Measurements from ENCODE around the gene ACY1. TPM values are rescaled to one million over a fixed set of nuclear protein-coding genes. Genes with fewer than 3 reads are reported as not detected.
"Not testable (repeated sequence)": the region's sequence is repeated elsewhere in the genome, so short reads cannot be mapped to it uniquely, and the experiment has no call there.

The ACY1 gene
- total RNA-seq, 1 donor from 2014 or later, result 20.3 TPM

DNA sequence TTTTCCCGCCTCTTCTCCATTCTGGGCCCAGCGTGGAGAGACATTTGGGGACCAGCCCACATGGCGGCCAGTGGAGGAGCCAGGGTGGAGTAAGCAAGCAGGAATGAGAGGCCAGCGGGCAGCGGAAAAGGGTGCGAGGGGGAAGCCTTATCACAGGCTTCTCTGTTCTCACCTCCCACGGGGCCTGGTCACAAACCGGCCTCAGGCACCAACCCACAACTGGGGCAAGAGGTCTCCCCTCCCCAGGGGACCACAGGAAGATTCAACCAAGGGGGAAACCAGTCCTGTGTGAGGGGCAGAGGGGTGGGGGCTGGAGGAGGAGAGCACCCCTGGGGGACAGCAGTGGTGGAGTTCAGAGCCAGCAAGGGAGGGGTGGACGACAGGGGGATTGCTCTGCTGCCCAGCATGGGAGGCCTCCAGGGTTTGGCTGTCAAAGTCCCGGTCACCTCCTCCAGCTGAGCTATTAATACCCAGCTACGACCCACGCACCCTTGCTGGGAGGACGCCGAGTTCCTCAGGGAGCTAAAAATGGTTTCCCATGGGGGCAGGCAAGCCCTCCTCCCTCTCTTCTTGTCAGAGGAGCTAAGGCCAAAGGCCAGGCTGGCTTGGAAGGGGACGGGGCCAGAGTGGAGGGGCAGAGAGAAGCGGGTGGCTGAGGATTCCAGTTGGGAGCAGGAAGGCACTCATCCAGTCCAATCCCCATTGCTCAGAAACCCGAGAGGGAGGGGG, 36.2 kb downstream of the ACY1 start:
- intact Hi-C loops (cut with DNase I), result loop anchor here (5.0 kb wide), 1 partner anchor 218 kb away; the partner anchor contains the start of gene TWF2

DNA sequence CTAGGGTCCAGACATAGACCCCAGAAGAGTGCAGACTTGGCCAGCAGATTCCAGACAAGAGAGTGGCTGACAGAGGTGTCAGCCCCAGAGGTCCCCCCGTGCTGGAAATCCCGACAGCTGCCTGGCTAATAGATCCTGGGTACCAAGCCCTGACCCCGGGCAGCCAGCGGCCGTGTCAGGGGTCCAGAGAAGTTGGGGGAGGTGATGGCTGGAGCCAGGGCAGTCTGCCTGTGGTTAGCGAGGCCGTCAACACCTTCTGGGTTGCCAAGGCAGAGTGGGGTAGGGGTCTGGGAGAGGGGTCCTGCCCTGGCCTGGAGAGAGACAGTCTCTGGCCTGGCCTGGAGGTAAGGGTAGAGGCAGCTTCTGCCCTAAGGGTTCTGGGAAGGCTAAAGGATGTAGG, 37.5 kb downstream of the ACY1 start:
- DNase-seq (ENCODE audit: low spot score), result no peak
- intact Hi-C loops (cut with DNase I), result loop anchor here (5.0 kb wide), 1 partner anchor 217 kb away; the partner anchor contains the start of gene TWF2

More for the DNA sequence above, 36.2 kb downstream of the ACY1 start:
- DNase-seq (ENCODE audit: low spot score), result peak; percentile 88

DNA sequence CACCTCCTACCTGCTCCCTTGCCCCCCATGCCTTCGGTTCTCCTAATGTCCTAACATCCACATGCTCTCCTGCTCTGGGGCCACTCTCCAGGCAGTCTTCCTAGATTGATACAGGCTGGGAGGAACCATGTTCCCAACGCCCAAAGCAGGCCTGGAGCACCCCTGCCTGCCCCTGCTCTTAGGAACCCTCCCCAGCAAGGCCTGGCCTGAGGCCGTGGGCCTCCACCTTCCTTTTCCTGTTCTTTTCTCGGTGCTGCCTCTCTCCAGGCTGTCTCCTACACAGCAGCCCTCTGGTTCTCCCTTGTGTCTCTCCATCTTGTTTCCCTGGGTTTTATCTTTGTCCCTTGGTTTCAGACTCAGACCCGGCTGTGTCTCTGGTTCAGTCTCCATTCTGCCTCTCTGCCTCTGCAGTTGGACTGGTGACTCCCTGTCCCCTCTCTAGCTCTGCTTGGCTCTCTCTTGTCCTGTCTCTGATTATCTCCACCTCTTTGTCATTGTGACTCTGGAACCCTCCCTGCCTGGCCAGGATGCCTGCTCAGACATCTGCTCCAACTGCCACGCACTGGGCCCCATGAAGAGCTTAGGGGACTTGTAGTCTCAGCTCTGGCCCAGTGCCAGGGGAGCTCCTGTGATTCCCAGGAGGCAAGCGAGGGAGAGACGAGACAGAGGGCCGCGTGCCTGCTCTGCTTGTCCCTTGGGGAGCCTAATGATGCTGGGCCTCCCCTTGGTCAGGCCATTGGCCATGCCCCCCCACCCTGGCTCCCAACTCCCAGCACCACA, 38.3 kb downstream of the ACY1 start:
- intact Hi-C loops (cut with DNase I), result loop anchor here (5.0 kb wide), 1 partner anchor 216 kb away; the partner anchor contains the start of gene TWF2
- peak; percentile 87 for DNase-seq (ENCODE audit: low spot score)

GRCh38 chr3:52022323-52023100, 39.2 kb downstream of the ACY1 start:
- intact Hi-C loops (cut with DNase I), result loop anchor here (5.0 kb wide), 1 partner anchor 215 kb away; the partner anchor contains the start of gene TWF2
- DNase-seq (ENCODE audit: low spot score), result no peak

DNA sequence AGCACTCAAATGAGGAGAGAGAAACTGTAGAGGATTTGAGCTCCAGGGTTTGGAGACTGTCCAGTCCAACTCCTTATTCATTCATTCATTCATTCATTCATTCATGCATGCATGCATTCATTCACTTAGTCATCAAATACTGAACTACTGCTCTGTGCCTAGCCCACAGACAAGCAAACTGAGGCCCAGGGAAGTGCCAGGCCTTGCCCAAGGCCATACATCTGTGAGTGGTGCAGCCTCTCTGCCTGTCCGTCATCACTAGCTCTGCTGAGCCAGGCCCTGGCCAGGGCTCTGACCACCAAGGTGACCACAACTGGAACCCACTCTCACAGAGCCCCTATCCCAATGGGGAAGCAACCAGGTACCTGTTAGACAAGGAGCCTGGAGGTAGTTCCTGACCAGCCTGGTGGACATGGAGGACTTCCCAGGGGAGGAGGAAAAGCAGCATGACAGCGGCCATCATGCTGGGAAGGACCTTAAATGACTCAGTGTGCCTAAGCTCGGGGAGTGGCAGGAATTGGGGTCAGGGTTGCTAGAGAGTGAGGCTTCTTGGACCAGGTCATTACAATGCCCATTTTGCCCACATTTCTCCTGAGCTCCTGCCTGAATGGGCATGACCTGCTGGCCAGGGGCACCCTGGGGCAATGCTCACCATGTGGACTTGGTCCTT, 39.9 kb downstream of the ACY1 start:
- intact Hi-C loops (cut with DNase I), result loop anchor here (5.0 kb wide), 1 partner anchor 214 kb away; the partner anchor contains the start of gene TWF2
- no peak for DNase-seq (ENCODE audit: low spot score)

DNA sequence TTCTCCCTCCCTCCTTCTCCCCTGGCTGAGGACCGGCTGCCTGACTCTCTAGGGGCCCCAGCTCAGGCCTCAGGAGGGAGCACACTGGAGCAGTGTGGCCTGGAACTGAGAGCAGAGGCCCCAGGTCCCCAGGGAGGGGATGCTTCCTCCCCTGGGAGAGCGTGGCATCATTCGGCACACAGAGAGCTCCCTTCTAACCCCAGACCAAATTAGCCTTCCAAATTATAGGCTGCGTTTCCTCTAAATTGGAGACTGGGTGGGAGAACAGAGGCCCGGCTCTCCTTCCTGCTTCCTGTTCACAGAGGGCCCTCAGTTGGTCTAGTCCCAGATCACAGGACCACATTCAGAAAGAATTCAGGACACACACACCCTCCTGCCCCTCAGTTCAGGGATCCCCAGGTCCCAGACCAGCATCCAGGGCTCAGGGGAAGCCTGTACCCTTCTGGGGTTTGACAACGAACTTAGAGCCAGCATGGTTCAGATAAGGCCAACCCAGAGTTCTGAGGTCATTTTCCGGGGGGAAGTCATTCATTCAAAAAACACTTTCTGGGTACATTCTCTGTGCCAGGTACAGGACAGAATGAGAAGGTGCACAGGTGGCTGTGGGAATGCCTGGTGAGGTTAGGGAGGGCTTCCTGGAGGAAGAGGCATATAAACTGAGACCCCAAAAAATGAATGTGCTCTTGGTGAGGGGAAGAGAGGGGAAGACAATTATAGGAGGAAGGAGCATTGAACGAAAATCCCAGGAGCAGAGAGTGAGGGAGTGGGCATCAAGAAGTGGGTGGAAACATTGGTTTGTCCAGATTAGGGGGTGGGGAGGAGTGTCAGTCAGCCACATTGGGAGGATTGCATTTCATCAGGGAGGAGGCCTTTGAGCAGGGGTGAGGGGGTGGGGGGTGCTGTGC, 40.8 kb downstream of the ACY1 start:
- no peak for DNase-seq (ENCODE audit: low spot score)
- intact Hi-C loops (cut with DNase I), result loop anchor here (5.0 kb wide), 1 partner anchor 213 kb away; the partner anchor contains the start of gene TWF2

- intact Hi-C loops (cut with DNase I), result loop anchor here (5.0 kb wide), 1 partner anchor 212 kb away; the partner anchor contains the start of gene TWF2
- DNase-seq (ENCODE audit: low spot score), result no peak
Observed at GRCh38 chr3:52024765-52025452, 41.6 kb downstream of the ACY1 start.

- intact Hi-C loops (cut with DNase I), result no loop called here
- DNase-seq (ENCODE audit: low spot score), result no peak
Observed at GRCh38 chr3:52025453-52025852, 42.1 kb downstream of the ACY1 start.

DNA sequence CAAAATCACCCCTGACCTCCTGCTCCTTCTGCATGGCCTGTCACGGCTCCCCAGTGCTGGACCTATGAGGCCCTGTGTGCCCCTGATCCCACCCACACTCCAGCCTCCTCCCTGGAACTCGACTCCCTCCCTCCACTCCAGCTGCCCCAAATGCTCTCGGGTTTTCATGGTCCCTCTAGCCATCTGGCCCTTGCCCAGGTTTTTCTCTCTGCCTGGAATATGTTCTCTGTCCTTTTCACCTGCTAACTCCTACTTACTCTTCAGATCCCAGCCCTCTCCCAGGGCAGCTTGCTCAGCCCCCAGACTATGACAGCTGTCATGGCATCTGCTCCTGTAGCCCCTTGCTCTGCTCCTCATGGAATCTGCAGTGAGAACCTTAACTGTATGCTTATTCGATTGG, 42.7 kb downstream of the ACY1 start:
- intact Hi-C loops (cut with DNase I), result no loop called here
- no peak for DNase-seq (ENCODE audit: low spot score)

GRCh38 chr3:52028572-52028971, 45.2 kb downstream of the ACY1 start:
- DNase-seq (ENCODE audit: low spot score), result peak; percentile 87
- intact Hi-C loops (cut with DNase I), result no loop called here

DNA sequence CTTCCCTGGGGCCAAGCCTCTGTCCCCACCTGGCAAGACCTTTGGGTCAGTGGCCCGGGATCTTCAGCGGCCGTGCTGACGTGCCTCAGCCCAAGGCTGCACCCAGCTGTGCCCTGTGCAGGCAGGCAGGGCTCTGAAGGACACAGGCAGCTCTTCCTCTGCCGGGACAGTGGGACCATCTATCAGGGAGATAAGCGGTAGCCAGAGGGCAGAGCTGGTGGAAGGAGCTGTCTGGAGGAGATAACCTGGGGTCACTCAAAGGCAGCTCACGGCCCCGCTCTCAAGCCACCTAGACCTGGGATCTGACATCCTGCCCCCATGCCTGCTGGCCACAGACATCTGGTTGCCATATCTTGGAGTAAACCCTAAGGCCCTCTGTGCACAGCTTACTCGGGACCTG, 45.7 kb downstream of the ACY1 start:
- intact Hi-C loops (cut with DNase I), result no loop called here
- DNase-seq (ENCODE audit: low spot score), result no peak

GRCh38 chr3:52029535-52029934, 46.2 kb downstream of the ACY1 start:
- no peak for DNase-seq (ENCODE audit: low spot score)
- intact Hi-C loops (cut with DNase I), result no loop called here

GRCh38 chr3:52030714-52031310, 47.5 kb downstream of the ACY1 start:
- intact Hi-C loops (cut with DNase I), result no loop called here
- DNase-seq (ENCODE audit: low spot score), result no peak

GRCh38 chr3:52031896-52032295, 48.6 kb downstream of the ACY1 start:
- DNase-seq (ENCODE audit: low spot score), result no peak
- intact Hi-C loops (cut with DNase I), result no loop called here

- intact Hi-C loops (cut with DNase I), result no loop called here
- no peak for DNase-seq (ENCODE audit: low spot score)
Observed at GRCh38 chr3:52032702-52033408, 49.5 kb downstream of the ACY1 start.

DNA sequence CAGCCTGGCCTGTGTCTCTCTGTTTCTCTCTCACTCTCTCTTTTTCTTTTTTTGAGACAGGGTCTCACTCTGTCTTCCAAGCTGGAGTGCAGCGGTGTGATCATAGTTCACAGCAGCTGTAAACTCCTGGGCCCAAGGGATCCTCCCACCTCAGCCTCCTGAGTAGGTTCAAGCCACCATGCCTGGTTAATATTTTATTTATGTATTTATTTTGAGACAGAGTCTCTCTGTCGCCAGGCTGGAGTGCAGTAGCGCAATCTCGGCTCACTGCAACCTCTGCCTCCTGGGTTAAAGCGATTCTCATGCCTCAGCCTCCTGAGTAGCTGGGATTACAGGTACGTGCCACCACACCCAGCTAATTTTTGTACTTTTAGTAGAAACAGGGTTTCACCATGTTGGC, 50.4 kb downstream of the ACY1 start:
- DNase-seq (ENCODE audit: low spot score); intact Hi-C loops (cut with DNase I): not testable (repeated sequence)

DNA sequence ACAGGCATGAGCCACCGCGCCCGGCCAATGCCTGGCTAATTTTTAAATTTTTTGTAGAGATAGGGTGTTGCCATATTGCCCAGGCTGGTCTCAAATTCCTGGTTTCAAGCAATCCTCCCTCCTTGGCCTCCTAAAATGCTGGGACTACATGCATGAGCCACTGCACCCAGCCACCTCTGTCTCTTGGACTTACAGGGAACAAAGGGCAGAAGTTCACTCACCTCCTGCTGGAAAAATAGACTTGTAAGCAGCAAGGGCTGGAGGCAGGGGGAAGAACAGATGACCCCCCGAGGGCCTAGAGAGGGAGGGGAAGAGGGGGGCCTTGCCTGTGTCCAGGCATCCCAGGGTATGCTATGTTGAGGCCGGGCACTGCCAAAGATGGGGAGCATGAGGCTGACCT, 50.9 kb downstream of the ACY1 start:
- DNase-seq (ENCODE audit: low spot score), result no peak

More for the DNA sequence above, 50.9 kb downstream of the ACY1 start:
- intact Hi-C loops (cut with DNase I), result no loop called here
